HepG2 (cell line): ENCODE measurements around the gene AKR1C2. TPM values are rescaled to one million over a fixed set of nuclear protein-coding genes. Genes with fewer than 3 reads are reported as not detected.
A peak's percentile ranks its signal among the peaks of the same experiment; 100 is the strongest.

Experiments used
- ATF7-NPFF ChIP-seq: sonication (generic); formaldehyde crosslinking; IDR thresholded peaks from 2 replicates; pipeline ENCODE4 v1.8.1; 2023; ENCODE audit warnings: mild to moderate bottlenecking, low read depth, missing genetic modification reagents, moderate library complexity
- GABPA ChIP-seq, 2 experiments: IDR thresholded peaks; 2 replicates each; pipeline ENCODE4 v1.6.1; 2011 to 2016; ENCODE audit warnings: low read depth in 2 of 2, low read length in 1 of 2, missing biosample characterization in 1 of 2, missing genetic modification characterization in 1 of 2
- HMG20A ChIP-seq: IDR thresholded peaks from 2 replicates; pipeline ENCODE4 v1.6.1; 2016; ENCODE audit warnings: borderline replicate concordance
- JUN ChIP-seq: sonication (generic); formaldehyde crosslinking; IDR thresholded peaks from 2 replicates; pipeline ENCODE4 v1.4.0; 2020; ENCODE audit warnings: mild to moderate bottlenecking, missing genetic modification reagents
- NR1H2 ChIP-seq: sonication (generic); formaldehyde crosslinking; IDR thresholded peaks from 2 replicates; pipeline ENCODE4 v1.8.1; 2022; ENCODE audit warnings: low read depth, missing genetic modification reagents, borderline replicate concordance
- SOX13 ChIP-seq, 3 experiments: fragments of 450-650 bp in 1 of 3; sonication (generic) in 1 of 3; formaldehyde crosslinking in 1 of 3; IDR thresholded peaks in 2 of 3; conservative IDR thresholded peaks in 1 of 3; 2 replicates each; pipeline versions ENCODE4 v1.5.0 to v1.6.1; 2016 to 2020; ENCODE audit warnings: antibody characterized with exemption in 1 of 3, mild to moderate bottlenecking in 1 of 3, missing compliant biosample characterization in 1 of 3, missing genetic modification reagents in 1 of 3, moderate library complexity in 1 of 3
- ZFP90 ChIP-seq: sonication (generic); formaldehyde crosslinking; IDR thresholded peaks from 2 replicates; pipeline ENCODE4 v1.8.0; 2022; ENCODE audit warnings: missing genetic modification reagents, mild to moderate bottlenecking, inconsistent platforms, borderline replicate concordance
- ZNF766 ChIP-seq: sonication (generic); formaldehyde crosslinking; IDR thresholded peaks from 2 replicates; pipeline ENCODE4 v1.5.0; 2020; ENCODE audit warnings: missing genetic modification reagents, borderline replicate concordance
- ZSCAN9 ChIP-seq: IDR thresholded peaks from 2 replicates; pipeline ENCODE4 v1.6.1; 2016; ENCODE audit warnings: borderline replicate concordance
- polyA plus RNA-seq, 8 experiments: library from polyadenylated mRNA; depleted of rRNA in 3 of 8; stranded (reverse) in 7 of 8; unstranded in 1 of 8; fragments of >200 nt; fragmentation: Illumina TruSeq in 4 of 8; extraction: Trizol in 4 of 8; gene quantifications; 2 replicates each; pipeline versions ENCODE4 v1.2.1 to v1.2.3, GENCODE V29; 2011 to 2016; ENCODE audit warnings: low read depth in 4 of 8, missing spikeins in 1 of 8, mixed read lengths in 1 of 8; ENCODE audit not compliant: insufficient read depth in 1 of 8
- total RNA-seq, 5 experiments: library from RNA; depleted of rRNA; stranded (reverse); fragments of >200 nt; fragmentation: Illumina TruSeq; extraction: Trizol; gene quantifications; 2 replicates each; pipeline ENCODE4 v1.2.3, GENCODE V29; 2016; ENCODE audit warnings: low read depth in 1 of 5
- TF ChIP-seq, protein P1 (sequence below): sonication (generic); formaldehyde crosslinking; IDR thresholded peaks from 2 replicates; pipeline ENCODE4 v1.5.0; 2020; ENCODE audit warnings: missing genetic modification reagents
- TF ChIP-seq, protein P2 (sequence below): IDR thresholded peaks from 2 replicates; pipeline ENCODE4 v1.4.0; 2020; ENCODE audit warnings: mild to moderate bottlenecking, missing genetic modification reagents
- TF ChIP-seq, protein P3 (sequence below), 2 experiments: sonication (generic) in 1 of 2; formaldehyde crosslinking in 1 of 2; IDR thresholded peaks; 2 replicates each; pipeline versions ENCODE4 v1.4.0 to v1.6.1; 2018 to 2020; ENCODE audit warnings: missing genetic modification reagents in 2 of 2, borderline replicate concordance in 1 of 2, low read depth in 1 of 2, mild to moderate bottlenecking in 1 of 2, missing biosample characterization in 1 of 2
- TF ChIP-seq, protein P4 (sequence below): sonication (generic); formaldehyde crosslinking; IDR thresholded peaks from 2 replicates; pipeline ENCODE4 v1.4.0; 2020; ENCODE audit warnings: missing genetic modification reagents, mild to moderate bottlenecking, borderline replicate concordance
- TF ChIP-seq, protein P5 (sequence below): sonication (generic); formaldehyde crosslinking; IDR thresholded peaks from 2 replicates; pipeline ENCODE4 v1.8.0; 2022; ENCODE audit warnings: mild to moderate bottlenecking, missing genetic modification reagents, borderline replicate concordance
- TF ChIP-seq, protein P6 (sequence below): IDR thresholded peaks from 2 replicates; pipeline ENCODE4 v1.6.1; 2016; ENCODE audit warnings: low read depth

Gene AKR1C2
- total and polyA plus RNA-seq, 2 of the 13 experiments (the other 11 are each of a cell fraction or from before 2014, with no cell fraction given): 140 to 900 TPM

DNA sequence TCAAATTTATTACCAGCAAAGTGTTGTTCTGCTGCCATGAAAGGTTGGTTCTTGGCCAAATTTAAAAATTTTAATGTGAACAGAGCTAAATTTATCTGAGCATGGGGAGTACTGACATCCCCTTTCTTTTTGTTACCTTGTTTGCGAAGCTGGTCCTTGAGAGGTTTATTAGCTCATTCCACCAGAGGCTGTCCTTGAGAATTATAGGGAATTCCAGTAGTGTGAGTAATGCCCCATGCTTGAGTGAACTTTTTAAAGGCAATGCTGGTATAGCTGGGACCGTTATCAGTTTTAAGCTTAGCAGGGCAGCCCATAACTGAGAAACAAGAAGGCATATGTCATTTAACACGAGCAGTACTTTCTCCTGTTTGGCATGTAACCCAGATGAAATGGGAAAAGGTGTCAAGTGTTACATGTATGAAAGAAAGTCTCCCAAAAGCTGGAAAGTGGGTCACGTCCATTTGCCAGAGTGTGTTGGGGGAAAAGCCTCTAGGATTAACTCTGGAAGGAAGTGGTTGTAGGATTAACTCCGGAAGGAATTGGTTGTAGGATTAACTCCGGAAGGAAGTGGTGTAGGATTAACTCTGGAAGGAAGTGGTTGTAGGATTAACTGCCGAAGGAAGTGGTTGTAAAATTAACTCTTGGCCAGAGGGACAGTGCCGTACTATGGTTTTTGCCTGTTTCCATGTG is 37.3 kb upstream of the AKR1C2 start (continued):
- TF ChIP-seq, protein P1, sequence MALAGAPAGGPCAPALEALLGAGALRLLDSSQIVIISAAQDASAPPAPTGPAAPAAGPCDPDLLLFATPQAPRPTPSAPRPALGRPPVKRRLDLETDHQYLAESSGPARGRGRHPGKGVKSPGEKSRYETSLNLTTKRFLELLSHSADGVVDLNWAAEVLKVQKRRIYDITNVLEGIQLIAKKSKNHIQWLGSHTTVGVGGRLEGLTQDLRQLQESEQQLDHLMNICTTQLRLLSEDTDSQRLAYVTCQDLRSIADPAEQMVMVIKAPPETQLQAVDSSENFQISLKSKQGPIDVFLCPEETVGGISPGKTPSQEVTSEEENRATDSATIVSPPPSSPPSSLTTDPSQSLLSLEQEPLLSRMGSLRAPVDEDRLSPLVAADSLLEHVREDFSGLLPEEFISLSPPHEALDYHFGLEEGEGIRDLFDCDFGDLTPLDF (CRISPR knock-in tag): no peak
- TF ChIP-seq, protein P2, sequence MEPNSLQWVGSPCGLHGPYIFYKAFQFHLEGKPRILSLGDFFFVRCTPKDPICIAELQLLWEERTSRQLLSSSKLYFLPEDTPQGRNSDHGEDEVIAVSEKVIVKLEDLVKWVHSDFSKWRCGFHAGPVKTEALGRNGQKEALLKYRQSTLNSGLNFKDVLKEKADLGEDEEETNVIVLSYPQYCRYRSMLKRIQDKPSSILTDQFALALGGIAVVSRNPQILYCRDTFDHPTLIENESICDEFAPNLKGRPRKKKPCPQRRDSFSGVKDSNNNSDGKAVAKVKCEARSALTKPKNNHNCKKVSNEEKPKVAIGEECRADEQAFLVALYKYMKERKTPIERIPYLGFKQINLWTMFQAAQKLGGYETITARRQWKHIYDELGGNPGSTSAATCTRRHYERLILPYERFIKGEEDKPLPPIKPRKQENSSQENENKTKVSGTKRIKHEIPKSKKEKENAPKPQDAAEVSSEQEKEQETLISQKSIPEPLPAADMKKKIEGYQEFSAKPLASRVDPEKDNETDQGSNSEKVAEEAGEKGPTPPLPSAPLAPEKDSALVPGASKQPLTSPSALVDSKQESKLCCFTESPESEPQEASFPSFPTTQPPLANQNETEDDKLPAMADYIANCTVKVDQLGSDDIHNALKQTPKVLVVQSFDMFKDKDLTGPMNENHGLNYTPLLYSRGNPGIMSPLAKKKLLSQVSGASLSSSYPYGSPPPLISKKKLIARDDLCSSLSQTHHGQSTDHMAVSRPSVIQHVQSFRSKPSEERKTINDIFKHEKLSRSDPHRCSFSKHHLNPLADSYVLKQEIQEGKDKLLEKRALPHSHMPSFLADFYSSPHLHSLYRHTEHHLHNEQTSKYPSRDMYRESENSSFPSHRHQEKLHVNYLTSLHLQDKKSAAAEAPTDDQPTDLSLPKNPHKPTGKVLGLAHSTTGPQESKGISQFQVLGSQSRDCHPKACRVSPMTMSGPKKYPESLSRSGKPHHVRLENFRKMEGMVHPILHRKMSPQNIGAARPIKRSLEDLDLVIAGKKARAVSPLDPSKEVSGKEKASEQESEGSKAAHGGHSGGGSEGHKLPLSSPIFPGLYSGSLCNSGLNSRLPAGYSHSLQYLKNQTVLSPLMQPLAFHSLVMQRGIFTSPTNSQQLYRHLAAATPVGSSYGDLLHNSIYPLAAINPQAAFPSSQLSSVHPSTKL: peak; percentile 35; the same call in 1 of the 2 replicates
- TF ChIP-seq JUN (CRISPR knock-in tag) (0 out of 2 replicates have a peak, but pooled peaks have one; percentile 31), NR1H2 (no peak), HMG20A (0 out of 2 replicates have a peak, but pooled peaks have one; percentile 16), ZSCAN9 (CRISPR knock-in tag) (no peak), ATF7-NPFF (CRISPR knock-in tag) (no peak), GABPA (IDR thresholded peaks at IDR 0.05; ENCODE audit: low read depth, low read length) (no peak), GABPA (CRISPR knock-in tag; IDR thresholded peaks at IDR 0.05; ENCODE audit: low read depth) (0 out of 2 replicates have a peak, but pooled peaks have one; percentile 19), ZNF766 (CRISPR knock-in tag) (peak; percentile 97), SOX13 (IDR thresholded peaks at IDR 0.05) (no peak), SOX13 (CRISPR knock-in tag; conservative IDR thresholded peaks at IDR 0.05 in 1 of 2, IDR thresholded peaks at IDR 0.05 in 1 of 2) (peak in 1 of 2 experiments; percentile 38; a peak in 1 of 4 replicates), ZFP90 (CRISPR knock-in tag) (no peak)
- TF ChIP-seq, protein P3, sequence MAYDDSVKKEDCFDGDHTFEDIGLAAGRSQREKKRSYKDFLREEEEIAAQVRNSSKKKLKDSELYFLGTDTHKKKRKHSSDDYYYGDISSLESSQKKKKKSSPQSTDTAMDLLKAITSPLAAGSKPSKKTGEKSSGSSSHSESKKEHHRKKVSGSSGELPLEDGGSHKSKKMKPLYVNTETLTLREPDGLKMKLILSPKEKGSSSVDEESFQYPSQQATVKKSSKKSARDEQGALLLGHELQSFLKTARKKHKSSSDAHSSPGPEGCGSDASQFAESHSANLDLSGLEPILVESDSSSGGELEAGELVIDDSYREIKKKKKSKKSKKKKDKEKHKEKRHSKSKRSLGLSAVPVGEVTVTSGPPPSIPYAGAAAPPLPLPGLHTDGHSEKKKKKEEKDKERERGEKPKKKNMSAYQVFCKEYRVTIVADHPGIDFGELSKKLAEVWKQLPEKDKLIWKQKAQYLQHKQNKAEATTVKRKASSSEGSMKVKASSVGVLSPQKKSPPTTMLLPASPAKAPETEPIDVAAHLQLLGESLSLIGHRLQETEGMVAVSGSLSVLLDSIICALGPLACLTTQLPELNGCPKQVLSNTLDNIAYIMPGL (CRISPR knock-in tag; IDR thresholded peaks at IDR 0.05; ENCODE audit: borderline replicate concordance in 1 of 2, low read depth in 1 of 2): no peak
- TF ChIP-seq, protein P4, sequence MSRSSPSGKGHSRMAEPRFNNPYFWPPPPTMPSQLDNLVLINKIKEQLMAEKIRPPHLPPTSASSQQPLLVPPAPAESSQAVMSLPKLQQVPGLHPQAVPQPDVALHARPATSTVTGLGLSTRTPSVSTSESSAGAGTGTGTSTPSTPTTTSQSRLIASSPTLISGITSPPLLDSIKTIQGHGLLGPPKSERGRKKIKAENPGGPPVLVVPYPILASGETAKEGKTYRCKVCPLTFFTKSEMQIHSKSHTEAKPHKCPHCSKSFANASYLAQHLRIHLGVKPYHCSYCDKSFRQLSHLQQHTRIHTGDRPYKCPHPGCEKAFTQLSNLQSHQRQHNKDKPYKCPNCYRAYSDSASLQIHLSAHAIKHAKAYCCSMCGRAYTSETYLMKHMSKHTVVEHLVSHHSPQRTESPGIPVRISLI: no peak
- TF ChIP-seq, protein P5, sequence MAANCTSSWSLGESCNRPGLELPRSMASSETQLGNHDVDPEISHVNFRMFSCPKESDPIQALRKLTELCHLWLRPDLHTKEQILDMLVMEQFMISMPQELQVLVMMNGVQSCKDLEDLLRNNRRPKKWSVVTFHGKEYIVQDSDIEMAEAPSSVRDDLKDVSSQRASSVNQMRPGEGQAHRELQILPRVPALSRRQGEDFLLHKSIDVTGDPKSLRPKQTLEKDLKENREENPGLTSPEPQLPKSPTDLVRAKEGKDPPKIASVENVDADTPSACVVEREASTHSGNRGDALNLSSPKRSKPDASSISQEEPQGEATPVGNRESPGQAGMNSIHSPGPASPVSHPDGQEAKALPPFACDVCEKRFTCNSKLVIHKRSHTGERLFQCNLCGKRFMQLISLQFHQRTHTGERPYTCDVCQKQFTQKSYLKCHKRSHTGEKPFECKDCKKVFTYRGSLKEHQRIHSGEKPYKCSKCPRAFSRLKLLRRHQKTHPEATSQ: no peak
- TF ChIP-seq, protein P6, sequence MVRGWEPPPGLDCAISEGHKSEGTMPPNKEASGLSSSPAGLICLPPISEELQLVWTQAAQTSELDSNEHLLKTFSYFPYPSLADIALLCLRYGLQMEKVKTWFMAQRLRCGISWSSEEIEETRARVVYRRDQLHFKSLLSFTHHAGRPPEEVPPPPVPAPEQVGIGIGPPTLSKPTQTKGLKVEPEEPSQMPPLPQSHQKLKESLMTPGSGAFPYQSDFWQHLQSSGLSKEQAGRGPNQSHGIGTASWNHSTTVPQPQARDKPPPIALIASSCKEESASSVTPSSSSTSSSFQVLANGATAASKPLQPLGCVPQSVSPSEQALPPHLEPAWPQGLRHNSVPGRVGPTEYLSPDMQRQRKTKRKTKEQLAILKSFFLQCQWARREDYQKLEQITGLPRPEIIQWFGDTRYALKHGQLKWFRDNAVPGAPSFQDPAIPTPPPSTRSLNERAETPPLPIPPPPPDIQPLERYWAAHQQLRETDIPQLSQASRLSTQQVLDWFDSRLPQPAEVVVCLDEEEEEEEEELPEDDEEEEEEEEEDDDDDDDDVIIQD (CRISPR knock-in tag): peak; percentile 59; the same call in 1 of the 2 replicates
